Vagina (tissue), 2 donors: Measurements from ENCODE around the gene FCHO1. TPM values are rescaled to one million over a fixed set of nuclear protein-coding genes. Genes with fewer than 3 reads are reported as not detected.

ENCODE experiments used
- DNase-seq, 2 donors: peaks; one replicate each; pipeline ENCODE4 v3.0.0-alpha.2; 2017; ENCODE audit errors: extremely low spot score in 2 of 2
- H3K27ac ChIP-seq: fragments of 200-600 bp; sonication (generic); one replicate; pipeline ENCODE4 v1.5.1; 2019
- H3K27me3 ChIP-seq: fragments of 200-600 bp; sonication (generic); one replicate; pipeline ENCODE4 v1.5.1; 2019
- H3K36me3 ChIP-seq, 2 donors: fragments of 200-600 bp; sonication (generic); one replicate each; pipeline ENCODE4 v1.5.1; 2017 to 2019
- H3K4me1 ChIP-seq: fragments of 200-600 bp; sonication (generic); one replicate; pipeline ENCODE4 v1.5.1; 2019
- H3K4me3 ChIP-seq, 2 donors: fragments of 200-600 bp; sonication (generic); 1 replicate in 1 of 2; 2 replicates in 1 of 2; pipeline ENCODE4 v1.5.1; 2016 to 2019
- H3K9me3 ChIP-seq: fragments of 200-600 bp; sonication (generic); one replicate; pipeline ENCODE4 v1.5.1; 2019
- POLR2A ChIP-seq, 2 donors: fragments of 450-650 bp; IDR thresholded peaks; one replicate each; pipeline ENCODE4 v1.6.1; 2017; ENCODE audit warnings: antibody characterized with exemption in 2 of 2, mild to moderate bottlenecking in 2 of 2, moderate library complexity in 2 of 2
- POLR2AphosphoS5 ChIP-seq, 2 donors: sonication (generic); formaldehyde crosslinking; IDR thresholded peaks; one replicate each; pipeline ENCODE4 v1.9.0; 2017; ENCODE audit warnings: antibody characterized with exemption in 2 of 2, mild to moderate bottlenecking in 2 of 2, low read depth in 1 of 2; ENCODE audit not compliant: insufficient read depth in 1 of 2
- intact Hi-C: fragments of 100-400 bp; cut with DNase I; formaldehyde crosslinking; loops from one replicate; pipeline ENCODE4 v1.15.1; 2023
- total RNA-seq: library from RNA; depleted of rRNA; stranded (reverse); fragments of >200 nt; gene quantifications from one replicate; pipeline ENCODE4 v1.2.3, GENCODE V29; 2016
- TF ChIP-seq, protein P1 (sequence below), 3 experiments: fragments of 450-650 bp in 2 of 3; fragments of 200-600 bp in 1 of 3; sonication (generic) in 1 of 3; IDR thresholded peaks; one replicate each; pipeline ENCODE4 v1.5.1; 2017 to 2019; ENCODE audit warnings: antibody characterized with exemption in 3 of 3, mild to moderate bottlenecking in 2 of 3, moderate library complexity in 2 of 3

FCHO1 gene
- total RNA-seq, 1 donor from 2014 or later: 12.3 TPM

DNA sequence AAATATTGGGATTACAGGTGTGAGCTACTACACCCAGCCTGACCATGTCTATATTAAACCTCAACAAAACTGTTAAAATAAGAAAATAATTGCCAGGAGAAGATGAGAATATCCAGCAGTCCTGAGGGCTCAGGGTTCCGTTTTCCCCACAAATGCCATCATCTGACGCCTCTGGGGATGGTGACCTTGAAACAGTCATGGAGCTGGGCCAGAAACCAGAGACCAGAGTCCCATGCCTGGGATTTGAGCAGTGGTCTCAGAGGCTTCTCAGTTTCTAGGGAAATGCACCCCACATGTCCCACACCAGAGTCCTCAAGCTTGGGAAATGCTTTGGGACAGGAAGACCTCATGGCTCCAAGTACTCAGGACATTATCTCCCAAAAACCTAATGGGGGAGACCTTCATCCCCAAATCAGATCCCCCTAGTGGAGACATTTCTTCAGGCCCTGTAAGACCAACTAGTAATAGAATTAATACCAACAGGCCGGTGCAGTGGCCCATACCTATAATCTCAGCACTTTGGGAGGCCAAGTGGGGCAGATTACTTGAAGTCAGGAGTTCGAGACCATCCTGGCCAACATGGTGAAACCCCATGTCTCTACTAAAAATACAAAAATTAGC is 34.9 kb upstream of the FCHO1 start:
- intact Hi-C loops: no loop called here
- no peak overlapping the region for H3K27ac ChIP-seq

DNA sequence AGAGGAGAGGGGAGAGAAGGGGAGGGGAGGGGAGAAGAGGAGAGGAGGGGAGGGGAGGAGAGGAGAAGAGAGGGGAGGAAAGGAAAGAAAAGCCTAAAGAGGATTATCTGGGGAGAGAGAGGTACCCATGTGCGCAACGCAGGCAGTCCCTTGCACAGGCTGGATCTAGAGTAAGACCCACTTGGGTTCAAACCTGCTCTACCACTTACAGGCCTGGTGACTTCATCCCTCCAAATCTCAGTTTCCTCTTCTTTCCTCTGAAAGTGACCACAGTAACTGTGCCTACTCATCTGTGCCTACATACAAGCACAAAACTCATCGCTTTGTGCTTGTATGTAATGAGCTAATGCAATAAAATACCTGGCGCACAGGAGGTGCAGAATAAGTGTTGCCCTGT is 32.7 kb upstream of the FCHO1 start:
- Histone ChIP-seq H3K9me3 (no peaks in the 10 kb centered on the region), H3K36me3 (peaks cover 0 to under 1% of the 10 kb centered on the region in 2 donors), H3K27me3 (no peaks in the 10 kb centered on the region), H3K27ac (no peak overlapping the region), H3K4me1 (peaks cover 49% of the 10 kb centered on the region), H3K4me3 (no peak overlapping the region)
- TF ChIP-seq, protein P1, sequence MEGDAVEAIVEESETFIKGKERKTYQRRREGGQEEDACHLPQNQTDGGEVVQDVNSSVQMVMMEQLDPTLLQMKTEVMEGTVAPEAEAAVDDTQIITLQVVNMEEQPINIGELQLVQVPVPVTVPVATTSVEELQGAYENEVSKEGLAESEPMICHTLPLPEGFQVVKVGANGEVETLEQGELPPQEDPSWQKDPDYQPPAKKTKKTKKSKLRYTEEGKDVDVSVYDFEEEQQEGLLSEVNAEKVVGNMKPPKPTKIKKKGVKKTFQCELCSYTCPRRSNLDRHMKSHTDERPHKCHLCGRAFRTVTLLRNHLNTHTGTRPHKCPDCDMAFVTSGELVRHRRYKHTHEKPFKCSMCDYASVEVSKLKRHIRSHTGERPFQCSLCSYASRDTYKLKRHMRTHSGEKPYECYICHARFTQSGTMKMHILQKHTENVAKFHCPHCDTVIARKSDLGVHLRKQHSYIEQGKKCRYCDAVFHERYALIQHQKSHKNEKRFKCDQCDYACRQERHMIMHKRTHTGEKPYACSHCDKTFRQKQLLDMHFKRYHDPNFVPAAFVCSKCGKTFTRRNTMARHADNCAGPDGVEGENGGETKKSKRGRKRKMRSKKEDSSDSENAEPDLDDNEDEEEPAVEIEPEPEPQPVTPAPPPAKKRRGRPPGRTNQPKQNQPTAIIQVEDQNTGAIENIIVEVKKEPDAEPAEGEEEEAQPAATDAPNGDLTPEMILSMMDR (IDR thresholded peaks at IDR 0.05): no peak
- TF ChIP-seq POLR2A (IDR thresholded peaks at IDR 0.05) (no peak), POLR2AphosphoS5 (IDR thresholded peaks at IDR 0.05; ENCODE audit: insufficient read depth in 1 of 2, low read depth in 1 of 2) (no peak)
- intact Hi-C loops: no loop called here
- DNase-seq: no peak

More for the DNA sequence above, 34.9 kb upstream of the FCHO1 start:
- DNase-seq: no peak
- Histone ChIP-seq H3K9me3 (no peaks in the 10 kb centered on the region), H3K4me3 (no peak overlapping the region), H3K36me3 (no peaks in the 10 kb centered on the region), H3K27me3 (no peaks in the 10 kb centered on the region), H3K4me1 (peaks cover 39% of the 10 kb centered on the region)
- TF ChIP-seq POLR2A (IDR thresholded peaks at IDR 0.05) (no peak), POLR2AphosphoS5 (IDR thresholded peaks at IDR 0.05; ENCODE audit: insufficient read depth in 1 of 2, low read depth in 1 of 2) (no peak)

DNA sequence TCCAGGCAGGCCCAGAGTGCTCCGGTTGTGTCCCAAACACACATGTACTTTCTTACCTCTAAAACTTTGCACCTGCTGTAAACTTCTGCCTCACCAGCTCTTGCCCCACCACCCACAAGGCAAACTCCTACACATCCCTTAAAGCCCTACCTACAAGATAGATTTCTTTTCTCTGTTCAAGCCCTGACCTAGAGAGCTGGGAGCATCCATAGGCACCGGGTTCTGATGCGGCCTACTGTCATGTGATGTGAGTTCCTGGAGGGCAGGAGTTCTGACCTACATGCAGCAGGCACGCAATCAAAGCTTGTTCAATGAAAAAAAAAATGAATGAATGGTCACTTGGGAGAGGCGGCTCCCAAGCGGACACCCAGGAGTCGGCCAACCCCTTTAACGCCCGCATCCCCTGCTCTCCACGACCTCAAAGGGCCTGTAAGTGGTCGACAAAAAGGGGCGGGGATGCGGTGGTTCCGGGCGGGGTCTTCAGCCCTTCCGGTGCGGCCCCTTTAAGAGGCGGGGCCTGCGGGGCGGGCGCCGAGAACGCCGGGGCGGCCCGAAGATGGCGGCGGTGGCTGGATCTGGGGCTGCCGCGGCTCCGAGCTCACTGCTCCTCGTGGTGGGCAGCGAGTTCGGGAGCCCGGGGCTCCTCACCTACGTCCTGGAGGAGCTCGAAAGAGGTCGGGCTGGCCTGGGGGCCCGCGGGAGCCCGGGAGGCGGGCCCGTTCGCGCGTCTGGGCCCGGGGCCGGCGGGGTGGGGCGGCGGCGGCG is 32.1 kb upstream of the FCHO1 start, which contains the start of gene MAP1S:
TSS of gene MAP1S (plus strand) at position 534 of the 765 bp plus-strand sequence. CDS start at position 557, 23 bp downstream.
- no peak for DNase-seq
- Histone ChIP-seq H3K27me3 (no peaks in the 10 kb centered on the region), H3K9me3 (no peaks in the 10 kb centered on the region), H3K36me3 (peaks cover 0 to 6% of the 10 kb centered on the region in 2 donors), H3K27ac (peak within 1 kb of the TSS; percentile 53), H3K4me1 (peaks cover 49% of the 10 kb centered on the region), H3K4me3 (peak within 1 kb of the TSS; percentile 85 to 98)
- TF ChIP-seq POLR2AphosphoS5 (IDR thresholded peaks at IDR 0.05; ENCODE audit: insufficient read depth in 1 of 2, low read depth in 1 of 2) (peak in 1 of 2 donors; percentile 80), POLR2A (IDR thresholded peaks at IDR 0.05) (peak in 1 of 2 donors; percentile 66)
- TF ChIP-seq, protein P1 (IDR thresholded peaks at IDR 0.05): no peak
- intact Hi-C loops: no loop called here

DNA sequence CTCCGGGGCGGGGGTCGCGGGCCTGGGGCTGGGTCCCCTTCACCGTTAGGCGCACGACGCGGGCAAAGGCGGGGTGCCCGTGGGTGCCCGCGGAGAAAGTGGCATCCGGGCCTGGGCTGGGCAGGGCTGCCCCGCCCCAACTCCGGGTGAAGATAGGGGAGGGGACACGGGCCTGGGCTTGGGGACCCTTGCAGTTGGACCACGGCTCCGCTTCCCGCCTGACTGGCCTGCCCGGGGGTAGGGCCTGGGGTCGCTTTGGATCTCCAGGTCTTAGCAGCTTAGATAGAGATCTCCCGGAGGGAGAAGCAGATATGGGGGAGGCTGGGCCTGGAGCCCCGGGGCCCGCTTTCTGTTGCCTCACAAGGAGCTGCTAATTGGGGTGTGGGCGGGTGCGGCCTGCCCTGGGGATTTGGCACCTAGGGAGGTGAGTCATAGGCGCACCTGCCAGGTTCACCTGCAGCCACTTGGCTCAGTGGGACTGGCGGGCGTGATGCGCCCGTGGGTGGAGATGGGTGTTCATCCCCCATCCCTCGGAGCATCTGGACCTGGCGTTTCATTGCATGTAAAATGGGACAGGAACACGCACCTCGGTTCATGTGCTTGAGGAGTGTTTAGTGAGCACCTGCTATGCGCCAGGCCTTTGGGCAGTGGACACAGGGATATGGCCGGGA is 31.4 kb upstream of the FCHO1 start:
- Histone ChIP-seq H3K27me3 (no peaks in the 10 kb centered on the region), H3K9me3 (no peaks in the 10 kb centered on the region), H3K4me3 (peak overlapping the region; percentile 85 to 98), H3K36me3 (peaks cover 0 to 14% of the 10 kb centered on the region in 2 donors), H3K4me1 (peaks cover 49% of the 10 kb centered on the region), H3K27ac (peak overlapping the region; percentile 53)
- intact Hi-C loops: no loop called here
- no peak for DNase-seq
- TF ChIP-seq, protein P1 (IDR thresholded peaks at IDR 0.05): no peak
- TF ChIP-seq POLR2AphosphoS5 (IDR thresholded peaks at IDR 0.05; ENCODE audit: insufficient read depth in 1 of 2, low read depth in 1 of 2) (no peak), POLR2A (IDR thresholded peaks at IDR 0.05) (no peak)

DNA sequence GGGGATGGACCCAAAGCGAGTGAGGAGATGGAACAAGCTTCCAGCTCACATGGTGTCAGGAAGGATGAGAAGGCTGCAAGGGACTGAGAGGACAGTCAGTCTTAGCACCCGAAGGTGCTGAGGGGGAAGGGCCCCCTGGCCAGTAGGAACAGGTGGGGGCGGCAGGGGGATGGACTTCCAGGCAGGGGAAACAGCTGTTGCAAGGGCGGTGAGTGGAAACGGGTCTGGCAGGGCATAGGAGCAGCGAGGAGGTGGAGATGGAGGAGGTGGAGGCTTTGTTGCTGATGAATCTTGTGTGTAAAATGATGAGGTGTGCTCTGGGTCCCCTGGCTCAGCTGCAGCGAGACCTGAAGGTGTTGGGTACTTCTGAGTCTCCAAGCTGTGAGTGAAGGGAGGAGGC is 30.8 kb upstream of the FCHO1 start:
- H3K4me3 ChIP-seq: peak overlapping the region; percentile 85 to 98
- peak overlapping the region; percentile 53 for H3K27ac ChIP-seq
- H3K4me1 ChIP-seq: peaks cover 49% of the 10 kb centered on the region
- H3K36me3 ChIP-seq: peaks cover 0 to 19% of the 10 kb centered on the region in 2 donors
- DNase-seq: no peak
- no peaks in the 10 kb centered on the region for H3K9me3 ChIP-seq
- intact Hi-C loops: no loop called here
- TF ChIP-seq, protein P1 (IDR thresholded peaks at IDR 0.05): no peak
- TF ChIP-seq POLR2AphosphoS5 (IDR thresholded peaks at IDR 0.05; ENCODE audit: insufficient read depth in 1 of 2, low read depth in 1 of 2) (no peak), POLR2A (IDR thresholded peaks at IDR 0.05) (no peak)
- H3K27me3 ChIP-seq: no peaks in the 10 kb centered on the region
